IPS-15b (cell line): ENCODE results near the gene RNGTT.
"Not testable (repeated sequence)": the region's sequence is repeated elsewhere in the genome, so short reads cannot be mapped to it uniquely, and the experiment has no call there.

Experiments used
- H3K27me3 ChIP-seq: one replicate; pipeline ENCODE4 v1.6.1; 2013; ENCODE audit warnings: low read length; ENCODE audit not compliant: control insufficient read depth, insufficient read depth
- H3K36me3 ChIP-seq: one replicate; pipeline ENCODE4 v1.6.1; 2013; ENCODE audit warnings: low read length; ENCODE audit not compliant: control insufficient read depth, insufficient read depth
- H3K4me1 ChIP-seq: one replicate; pipeline ENCODE4 v1.6.1; 2013; ENCODE audit warnings: mild to moderate bottlenecking, low read length; ENCODE audit not compliant: control insufficient read depth, insufficient read depth
- H3K4me3 ChIP-seq: one replicate; pipeline ENCODE4 v1.5.1; 2013; ENCODE audit warnings: low read depth, low read length
- H3K9ac ChIP-seq: one replicate; pipeline ENCODE4 v1.6.1; 2013; ENCODE audit warnings: low read depth, mild to moderate bottlenecking, low read length
- H3K9me3 ChIP-seq: one replicate; pipeline ENCODE4 v1.6.1; 2013; ENCODE audit warnings: mild to moderate bottlenecking, low read length; ENCODE audit not compliant: control insufficient read depth, insufficient read depth

RNGTT gene

DNA sequence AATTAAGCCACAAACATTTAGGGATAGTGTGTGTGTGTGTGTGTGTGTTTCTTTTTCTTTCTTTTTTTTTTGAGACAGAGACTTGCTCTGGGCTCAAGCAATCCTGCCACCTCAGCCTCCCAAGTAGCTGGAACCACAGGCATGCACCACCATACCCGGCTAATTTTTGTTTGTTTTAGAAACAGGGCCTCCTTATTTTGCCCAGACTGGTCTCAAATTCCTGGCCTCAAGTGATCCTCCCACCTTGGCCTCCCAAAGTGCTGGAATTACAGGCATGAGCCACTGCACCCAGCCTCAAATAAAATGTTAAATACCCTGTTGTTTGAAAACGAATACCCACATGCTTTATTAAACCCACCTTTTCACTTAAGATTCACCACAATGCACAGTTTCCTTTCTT lies 195.3 kb downstream of the RNGTT start:
- not testable (repeated sequence) for H3K4me1 ChIP-seq, H3K36me3 ChIP-seq, H3K4me3 ChIP-seq, H3K9ac ChIP-seq, H3K9me3 ChIP-seq, H3K27me3 ChIP-seq

DNA sequence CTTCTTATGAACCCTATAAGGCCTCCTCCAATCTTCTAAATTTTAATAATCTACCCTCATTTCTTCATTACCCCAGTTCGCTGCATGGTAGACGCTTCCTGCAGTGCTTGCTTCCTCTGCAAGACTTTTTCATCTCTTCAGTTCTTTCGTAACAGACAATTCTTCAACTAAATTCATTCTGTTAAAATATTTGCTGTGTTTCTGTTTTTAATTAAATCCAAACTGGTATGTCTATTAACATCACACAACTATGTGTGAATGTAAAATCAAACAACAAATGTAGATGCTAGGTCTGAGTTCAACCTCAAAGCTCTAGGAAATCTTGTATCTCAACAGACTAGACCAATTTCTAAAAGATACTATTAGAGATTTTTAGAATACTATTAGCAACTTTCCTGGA lies 199.3 kb downstream of the RNGTT start:
- Histone ChIP-seq H3K9me3 (no peaks in the 10 kb centered on the region), H3K36me3 (no peaks in the 10 kb centered on the region), H3K4me1 (no peaks in the 10 kb centered on the region), H3K9ac (no peak overlapping the region), H3K27me3 (no peaks in the 10 kb centered on the region), H3K4me3 (no peak overlapping the region)

DNA sequence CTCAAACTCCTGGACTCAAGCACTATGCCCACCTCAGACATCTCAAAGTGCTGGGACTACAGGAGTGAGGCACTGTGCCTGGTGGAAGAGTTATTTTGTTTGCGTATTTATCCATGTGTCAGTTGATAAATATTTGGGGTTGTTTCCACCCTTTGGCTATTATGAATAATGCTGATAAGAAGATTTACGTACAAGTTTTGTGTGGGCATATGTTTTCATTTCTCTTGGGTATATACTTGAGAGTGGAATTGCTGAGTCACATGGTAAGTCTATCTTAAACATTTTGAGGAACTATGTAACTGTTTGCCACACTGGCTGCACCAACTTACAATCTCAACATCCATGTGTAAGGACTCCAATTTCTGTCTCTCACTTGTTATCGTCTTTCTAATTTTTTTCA lies 200.3 kb downstream of the RNGTT start:
- no peaks in the 10 kb centered on the region for H3K9me3 ChIP-seq
- no peaks in the 10 kb centered on the region for H3K36me3 ChIP-seq
- no peak overlapping the region for H3K4me3 ChIP-seq
- H3K27me3 ChIP-seq: no peaks in the 10 kb centered on the region
- H3K9ac ChIP-seq: no peak overlapping the region
- no peaks in the 10 kb centered on the region for H3K4me1 ChIP-seq

DNA sequence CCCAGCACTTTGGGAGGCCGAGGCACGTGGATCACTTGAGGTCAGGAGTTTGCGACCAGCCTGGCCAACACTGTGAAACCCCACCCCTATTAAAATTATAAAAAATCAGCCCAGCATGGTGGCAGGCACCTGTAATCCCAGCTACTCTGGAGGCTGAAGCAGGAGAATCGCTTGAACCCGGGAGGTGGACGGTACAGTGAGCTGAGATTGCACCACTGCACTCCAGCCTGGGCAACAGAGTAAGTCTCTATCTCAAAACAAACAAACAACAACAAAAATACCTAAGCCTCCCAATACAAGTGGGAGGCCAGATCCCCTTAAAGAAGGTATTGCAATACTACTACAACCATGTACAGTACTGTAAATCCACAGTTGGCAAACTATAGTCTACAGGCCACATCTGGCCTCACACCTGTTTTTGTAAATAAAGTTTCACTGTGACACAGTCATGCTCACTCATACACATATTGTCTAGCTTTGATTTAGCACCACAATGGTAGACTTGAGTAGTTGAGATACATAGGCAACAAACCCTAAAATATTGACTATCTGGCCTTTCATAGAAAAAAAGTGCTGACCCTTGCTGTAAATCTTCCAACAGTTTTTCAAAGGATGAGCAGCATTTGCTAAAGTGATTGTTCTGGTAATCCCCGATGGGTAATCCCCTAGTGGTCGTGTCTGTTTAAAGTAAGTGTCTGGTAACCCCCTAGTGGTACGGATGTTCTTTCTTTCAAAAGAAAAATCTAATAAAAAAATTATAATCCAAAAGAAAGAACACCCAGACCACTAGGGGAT lies 202.0 kb downstream of the RNGTT start:
- Histone ChIP-seq H3K9ac (no peak overlapping the region), H3K9me3 (no peaks in the 10 kb centered on the region), H3K36me3 (no peaks in the 10 kb centered on the region), H3K4me3 (no peak overlapping the region), H3K4me1 (no peaks in the 10 kb centered on the region), H3K27me3 (no peaks in the 10 kb centered on the region)

DNA sequence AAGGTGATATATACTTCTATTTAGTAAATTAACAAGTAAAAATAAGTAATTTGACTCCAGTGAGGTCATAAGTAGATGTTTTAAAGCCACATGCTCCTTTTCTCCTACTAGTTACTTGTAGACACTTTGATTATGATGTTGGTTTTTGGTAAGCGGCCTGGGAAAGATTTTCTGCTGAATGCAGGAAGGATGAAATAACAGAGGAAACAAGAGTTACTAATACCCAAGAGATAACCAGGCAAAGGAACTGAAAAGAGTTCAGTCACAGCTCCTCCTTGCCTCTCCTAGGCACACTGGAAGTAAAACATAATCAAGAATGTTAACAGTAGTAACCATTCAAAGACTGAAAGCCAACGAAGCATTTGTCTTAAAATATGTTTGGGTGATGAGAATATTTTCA lies 203.3 kb downstream of the RNGTT start:
- Histone ChIP-seq H3K9me3 (no peaks in the 10 kb centered on the region), H3K4me3 (no peak overlapping the region)

DNA sequence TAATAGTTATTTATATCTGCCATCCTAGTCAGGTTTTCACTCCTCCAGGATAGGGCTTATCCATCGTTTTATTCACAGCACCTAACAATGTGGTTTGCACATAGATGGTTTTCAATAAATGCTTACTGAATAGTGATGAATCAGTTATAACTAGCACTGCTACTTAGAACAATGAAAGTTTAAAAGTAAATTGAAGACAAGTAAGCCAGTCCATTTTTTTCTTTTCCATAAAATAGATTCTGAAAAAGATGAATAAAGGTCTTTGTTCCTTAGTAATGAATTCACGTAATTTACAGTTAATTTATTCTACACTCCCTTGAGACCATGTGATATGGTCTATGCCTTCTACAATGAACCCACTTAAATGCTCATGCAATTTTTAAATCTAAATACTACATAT lies 212.5 kb downstream of the RNGTT start:
- Histone ChIP-seq H3K4me1 (no peaks in the 10 kb centered on the region), H3K36me3 (no peaks in the 10 kb centered on the region)

More for the DNA sequence above, 203.3 kb downstream of the RNGTT start:
- no peaks in the 10 kb centered on the region for H3K36me3 ChIP-seq
- H3K27me3 ChIP-seq: no peaks in the 10 kb centered on the region
- no peak overlapping the region for H3K9ac ChIP-seq
- H3K4me1 ChIP-seq: no peaks in the 10 kb centered on the region

DNA sequence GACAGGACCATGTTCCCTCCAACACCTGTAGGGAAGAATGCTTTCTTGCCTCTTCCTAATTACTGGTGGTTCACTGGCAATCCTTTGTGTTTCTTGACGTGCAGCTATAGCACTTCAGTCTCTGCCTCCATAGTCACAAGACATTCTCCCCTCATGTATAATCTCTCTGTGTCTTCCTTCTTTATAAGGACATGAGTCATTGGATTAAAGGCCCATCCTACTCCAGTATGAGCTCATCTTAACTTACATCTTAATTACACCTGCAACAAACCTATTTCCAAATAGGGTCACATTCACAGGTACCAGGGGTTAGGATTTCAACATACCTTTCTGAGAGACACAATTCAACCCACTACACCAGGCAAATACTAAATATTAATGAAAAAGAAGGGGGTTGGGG lies 213.6 kb downstream of the RNGTT start:
- Histone ChIP-seq H3K9ac (no peak overlapping the region), H3K9me3 (no peaks in the 10 kb centered on the region), H3K27me3 (no peaks in the 10 kb centered on the region), H3K4me1 (no peaks in the 10 kb centered on the region), H3K36me3 (no peaks in the 10 kb centered on the region), H3K4me3 (no peak overlapping the region)

More for the DNA sequence above, 212.5 kb downstream of the RNGTT start:
- H3K9ac ChIP-seq: no peak overlapping the region
- no peaks in the 10 kb centered on the region for H3K27me3 ChIP-seq
- no peak overlapping the region for H3K4me3 ChIP-seq
- H3K9me3 ChIP-seq: no peaks in the 10 kb centered on the region

DNA sequence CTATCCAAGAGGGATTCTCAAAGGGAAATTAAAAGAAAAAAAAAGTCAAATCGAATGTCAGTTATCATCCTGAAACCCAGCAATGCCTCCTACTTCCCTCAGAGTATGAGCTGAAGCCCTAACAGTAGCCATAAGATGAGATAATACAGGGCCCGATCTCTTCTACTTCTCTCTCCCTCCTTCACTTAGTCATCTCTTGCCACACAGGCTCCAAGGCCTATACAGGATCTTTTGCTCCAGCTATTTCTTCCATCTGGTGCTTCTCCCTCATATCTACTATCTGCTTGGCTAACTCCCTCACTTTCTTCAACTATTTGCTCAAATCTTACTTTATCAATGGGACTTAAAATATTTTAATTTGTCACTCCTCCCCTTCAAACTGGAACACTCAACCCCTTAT lies 215.3 kb downstream of the RNGTT start:
- Histone ChIP-seq H3K4me1 (no peaks in the 10 kb centered on the region), H3K4me3 (no peak overlapping the region), H3K27me3 (no peaks in the 10 kb centered on the region), H3K36me3 (no peaks in the 10 kb centered on the region), H3K9me3 (no peaks in the 10 kb centered on the region), H3K9ac (no peak overlapping the region)

DNA sequence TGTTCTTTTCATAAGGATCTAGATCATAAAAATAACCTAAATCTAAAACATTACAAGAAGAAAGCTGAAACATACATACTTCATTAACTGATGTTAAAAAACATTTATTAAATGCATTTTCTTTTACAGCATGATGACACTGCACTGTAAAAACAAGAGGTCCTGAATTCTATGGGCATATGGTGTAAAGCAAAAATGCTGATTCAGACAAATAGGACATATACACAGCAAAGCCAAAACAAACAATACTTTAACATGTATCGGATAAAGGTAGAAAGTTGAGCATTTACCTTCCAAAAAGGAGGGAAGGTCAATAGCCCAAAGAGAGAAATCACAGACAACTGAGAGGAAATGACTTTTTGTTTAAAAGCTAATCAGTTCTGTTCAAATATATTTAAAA lies 221.5 kb downstream of the RNGTT start:
- Histone ChIP-seq H3K36me3 (no peaks in the 10 kb centered on the region), H3K27me3 (no peaks in the 10 kb centered on the region), H3K9me3 (no peaks in the 10 kb centered on the region), H3K9ac (no peak overlapping the region), H3K4me1 (no peaks in the 10 kb centered on the region), H3K4me3 (no peak overlapping the region)

DNA sequence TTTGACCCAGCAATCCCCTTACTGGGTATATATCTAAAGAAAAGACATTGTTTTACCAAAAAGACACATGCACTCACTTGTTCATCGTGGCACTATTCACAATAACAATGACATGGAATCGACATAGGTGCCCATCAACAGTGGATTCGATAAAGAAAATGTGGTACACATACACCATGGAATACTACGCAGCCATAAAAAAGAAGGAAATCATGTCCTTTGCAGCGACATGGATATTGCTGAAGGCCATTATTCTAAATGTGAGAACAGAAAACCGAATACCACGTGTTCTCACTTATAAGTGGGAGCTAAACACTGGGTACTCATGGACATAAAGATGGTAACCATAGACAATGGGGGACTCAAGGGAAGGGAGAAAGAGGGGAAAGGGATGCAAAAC lies 222.3 kb downstream of the RNGTT start:
- Histone ChIP-seq H3K27me3 (no peaks in the 10 kb centered on the region), H3K4me3 (no peak overlapping the region), H3K9me3 (no peaks in the 10 kb centered on the region), H3K9ac (no peak overlapping the region), H3K36me3 (no peaks in the 10 kb centered on the region), H3K4me1 (no peaks in the 10 kb centered on the region)

DNA sequence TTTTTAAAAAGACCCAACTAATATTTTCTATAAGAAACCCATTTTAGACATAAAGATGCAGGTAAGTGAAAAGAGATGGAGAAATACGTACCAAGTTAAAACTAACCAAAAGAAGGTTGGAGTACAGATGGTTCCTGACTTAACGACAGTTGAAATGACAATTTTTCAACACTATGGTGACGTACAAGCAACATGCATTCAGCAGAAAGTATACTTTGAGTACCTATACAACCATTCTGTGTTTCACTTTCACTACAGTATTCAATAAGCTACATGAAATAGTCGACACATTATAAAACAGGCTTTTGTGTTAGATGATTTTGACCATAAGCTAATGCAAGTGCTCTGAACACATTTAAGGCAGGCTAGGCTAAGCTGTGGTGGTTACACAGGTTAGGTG lies 228.9 kb downstream of the RNGTT start:
- Histone ChIP-seq H3K27me3 (no peaks in the 10 kb centered on the region), H3K9ac (no peak overlapping the region), H3K4me1 (peaks cover 9% of the 10 kb centered on the region), H3K9me3 (no peaks in the 10 kb centered on the region), H3K4me3 (no peak overlapping the region), H3K36me3 (no peaks in the 10 kb centered on the region)

DNA sequence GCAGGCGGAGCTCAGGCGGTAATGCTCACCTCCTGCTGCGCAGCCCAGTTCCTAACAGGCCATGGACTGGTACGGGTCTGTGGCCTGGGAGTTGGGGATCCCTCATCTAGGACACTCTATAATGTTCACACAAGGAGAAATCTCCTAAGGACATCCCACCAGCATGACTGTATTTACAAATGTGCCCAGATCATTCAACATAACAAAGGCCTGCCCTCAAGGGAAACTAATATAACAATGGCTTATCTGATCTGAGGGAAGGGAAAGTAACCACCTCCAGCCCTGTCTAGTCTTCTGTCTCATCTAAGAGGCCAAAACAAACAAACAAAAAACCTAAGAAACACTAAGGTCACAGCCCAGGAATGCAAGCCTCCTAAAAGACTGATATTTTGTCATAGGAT lies 232.8 kb downstream of the RNGTT start:
- Histone ChIP-seq H3K4me1 (peaks cover 25% of the 10 kb centered on the region), H3K9ac (no peak overlapping the region)

More for the DNA sequence above, 232.8 kb downstream of the RNGTT start:
- Histone ChIP-seq H3K27me3 (no peaks in the 10 kb centered on the region), H3K4me3 (no peak overlapping the region), H3K36me3 (no peaks in the 10 kb centered on the region), H3K9me3 (no peaks in the 10 kb centered on the region)
